GM12874 (cell line): ENCODE measurements around the gene ZRSR2.

Source experiments
- TF ChIP-seq, protein P1 (sequence below): IDR thresholded peaks from 2 replicates; pipeline ENCODE4 v1.5.1; 2011; ENCODE audit warnings: low read depth, mild to moderate bottlenecking, control low read depth, low read length, moderate library complexity; ENCODE audit not compliant: insufficient read depth

ZRSR2 gene

DNA sequence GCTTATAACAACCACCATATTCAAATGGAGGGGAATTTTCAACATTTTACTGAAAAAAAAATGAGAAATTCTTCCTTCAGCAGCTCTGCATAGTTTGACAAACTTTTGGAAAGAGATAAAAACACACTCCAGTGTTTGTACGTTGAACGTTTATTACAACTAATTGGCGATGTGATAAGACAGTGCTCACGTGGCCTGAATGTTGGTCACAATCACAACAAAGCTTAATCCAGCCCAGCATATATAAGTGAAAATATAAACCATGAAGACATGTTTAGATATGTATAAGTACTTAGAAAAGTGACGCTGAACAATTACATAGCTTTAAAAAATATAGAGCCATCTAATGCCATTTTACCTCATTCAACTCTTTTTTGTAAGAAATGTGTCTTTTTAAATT lies 35.7 kb downstream of the ZRSR2 start:
- TF ChIP-seq, protein P1, sequence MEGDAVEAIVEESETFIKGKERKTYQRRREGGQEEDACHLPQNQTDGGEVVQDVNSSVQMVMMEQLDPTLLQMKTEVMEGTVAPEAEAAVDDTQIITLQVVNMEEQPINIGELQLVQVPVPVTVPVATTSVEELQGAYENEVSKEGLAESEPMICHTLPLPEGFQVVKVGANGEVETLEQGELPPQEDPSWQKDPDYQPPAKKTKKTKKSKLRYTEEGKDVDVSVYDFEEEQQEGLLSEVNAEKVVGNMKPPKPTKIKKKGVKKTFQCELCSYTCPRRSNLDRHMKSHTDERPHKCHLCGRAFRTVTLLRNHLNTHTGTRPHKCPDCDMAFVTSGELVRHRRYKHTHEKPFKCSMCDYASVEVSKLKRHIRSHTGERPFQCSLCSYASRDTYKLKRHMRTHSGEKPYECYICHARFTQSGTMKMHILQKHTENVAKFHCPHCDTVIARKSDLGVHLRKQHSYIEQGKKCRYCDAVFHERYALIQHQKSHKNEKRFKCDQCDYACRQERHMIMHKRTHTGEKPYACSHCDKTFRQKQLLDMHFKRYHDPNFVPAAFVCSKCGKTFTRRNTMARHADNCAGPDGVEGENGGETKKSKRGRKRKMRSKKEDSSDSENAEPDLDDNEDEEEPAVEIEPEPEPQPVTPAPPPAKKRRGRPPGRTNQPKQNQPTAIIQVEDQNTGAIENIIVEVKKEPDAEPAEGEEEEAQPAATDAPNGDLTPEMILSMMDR, result no peak

DNA sequence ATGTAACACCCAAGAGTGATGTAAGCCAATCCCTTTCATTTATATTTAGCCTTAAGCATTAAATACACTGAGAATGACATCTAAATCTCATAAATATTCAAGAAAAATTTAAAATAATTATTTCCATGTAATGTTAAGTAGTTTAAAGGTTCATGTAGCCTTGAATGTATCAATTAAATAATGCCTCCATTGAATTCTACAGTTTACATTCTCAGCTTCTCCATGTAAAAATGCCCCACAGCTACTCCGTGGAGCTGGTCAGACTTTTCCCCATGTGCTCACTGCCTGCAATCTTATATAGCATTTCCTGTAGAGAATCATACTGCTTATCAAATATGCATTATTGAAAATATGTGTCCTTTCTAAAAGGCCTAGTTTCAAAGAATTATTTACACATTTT lies 38.9 kb downstream of the ZRSR2 start:
- TF ChIP-seq, protein P1, result no peak

- TF ChIP-seq, protein P1, result no peak
Measured at GRCh38 chrX:15834053-15834452, 43.8 kb downstream of the ZRSR2 start.

GRCh38 chrX:15834827-15835595 lies 44.7 kb downstream of the ZRSR2 start:
- TF ChIP-seq, protein P1, result no peak

- TF ChIP-seq, protein P1, result peak; percentile 30; the same call in 1 of the 2 replicates
Measured at GRCh38 chrX:15838017-15838416, 47.7 kb downstream of the ZRSR2 start.

DNA sequence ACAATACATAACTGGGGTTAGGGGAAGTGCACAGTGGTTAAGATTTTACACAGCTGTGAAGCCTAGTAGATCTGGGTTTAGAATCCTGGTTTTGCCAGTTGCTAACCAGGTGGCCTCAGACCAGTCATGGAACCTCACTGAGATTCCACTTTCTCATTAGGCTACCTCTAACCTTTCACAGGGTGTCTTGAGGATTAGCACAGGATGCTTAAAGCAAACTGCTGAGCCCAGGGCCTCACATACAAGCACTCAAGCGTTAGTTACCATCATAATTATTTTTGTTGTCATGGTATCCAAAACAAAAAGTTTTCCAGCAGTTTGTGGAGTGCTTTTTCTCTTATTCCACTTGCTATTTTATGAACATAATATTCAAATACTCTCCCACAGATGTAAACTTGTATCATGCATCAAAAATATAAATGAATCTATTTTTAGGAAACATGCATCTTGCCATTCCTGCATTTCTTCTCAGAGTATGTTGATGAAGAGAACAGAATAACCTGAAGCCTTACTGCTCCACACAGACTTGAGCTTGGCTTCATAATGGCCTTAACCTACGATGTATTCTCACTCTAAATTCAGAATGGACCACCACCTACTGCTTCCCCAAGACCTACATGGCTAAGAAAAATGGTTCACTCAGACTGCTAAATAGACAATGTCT lies 51.7 kb downstream of the ZRSR2 start:
- TF ChIP-seq, protein P1, result no peak

DNA sequence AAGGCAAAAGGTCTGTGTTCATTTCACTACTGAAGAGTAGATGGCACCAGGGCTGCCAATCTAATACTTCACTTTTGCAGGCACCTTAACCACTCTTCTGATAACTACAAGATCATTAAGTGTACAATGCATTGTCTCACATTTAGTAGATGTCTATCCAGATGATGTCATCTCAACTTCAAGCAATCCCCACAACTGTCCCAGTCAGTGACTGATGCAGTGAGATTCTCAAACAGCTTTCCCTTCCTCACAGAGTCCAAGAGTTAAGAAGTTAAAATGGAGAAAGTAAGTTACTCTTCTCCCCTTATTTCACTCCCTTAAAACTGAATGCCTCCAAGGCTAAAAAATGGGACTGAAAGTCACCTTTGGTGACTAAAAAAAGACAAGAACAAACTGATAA lies 53.7 kb downstream of the ZRSR2 start:
- TF ChIP-seq, protein P1, result no peak
